Measurements from ENCODE around the gene RIMBP2.

GRCh38 chr12:130669205-130669557 is 46.9 kb downstream of the RIMBP2 start:
- TF ChIP-seq CTCF (IDR thresholded peaks at IDR 0.05; ENCODE audit: low read length): no peak
- no peak for TF ChIP-seq EZH2 (IDR thresholded peaks at IDR 0.05; ENCODE audit: borderline replicate concordance, low read length)
